Nephron progenitor cell (in vitro differentiated cells): ENCODE data around the gene PSG2.
"Not testable (repeated sequence)": the region's sequence is repeated elsewhere in the genome, so short reads cannot be mapped to it uniquely, and the experiment has no call there.

Experiments used
- DNase-seq: peaks from one replicate; pipeline ENCODE4 v3.0.0; 2021
- H3K27ac Mint-ChIP-seq: 2 replicates; pipeline ENCODE4 v1.8.0; 2021; ENCODE audit warnings: mild to moderate bottlenecking, moderate library complexity, mixed read lengths
- H3K27me3 Mint-ChIP-seq: 2 replicates; pipeline ENCODE4 v1.8.0; 2021; ENCODE audit warnings: mild to moderate bottlenecking, low read depth, mixed read lengths; ENCODE audit not compliant: poor library complexity
- H3K36me3 Mint-ChIP-seq: 2 replicates; pipeline ENCODE4 v1.8.0; 2021; ENCODE audit warnings: low read depth, mixed read lengths
- H3K4me1 Mint-ChIP-seq: 2 replicates; pipeline ENCODE4 v1.8.0; 2021; ENCODE audit warnings: mixed read lengths
- H3K4me3 Mint-ChIP-seq: 2 replicates; pipeline ENCODE4 v1.8.0; 2021; ENCODE audit warnings: mild to moderate bottlenecking, moderate library complexity, mixed read lengths
- H3K9me3 Mint-ChIP-seq: 2 replicates; pipeline ENCODE4 v1.8.0; 2021; ENCODE audit warnings: mild to moderate bottlenecking, moderate library complexity, mixed read lengths
- CTCF ChIP-seq: fragments of 200-600 bp; sonication (generic); IDR thresholded peaks from 2 replicates; pipeline ENCODE4 v1.5.0; 2021; ENCODE audit warnings: antibody characterized with exemption

PSG2 gene

DNA sequence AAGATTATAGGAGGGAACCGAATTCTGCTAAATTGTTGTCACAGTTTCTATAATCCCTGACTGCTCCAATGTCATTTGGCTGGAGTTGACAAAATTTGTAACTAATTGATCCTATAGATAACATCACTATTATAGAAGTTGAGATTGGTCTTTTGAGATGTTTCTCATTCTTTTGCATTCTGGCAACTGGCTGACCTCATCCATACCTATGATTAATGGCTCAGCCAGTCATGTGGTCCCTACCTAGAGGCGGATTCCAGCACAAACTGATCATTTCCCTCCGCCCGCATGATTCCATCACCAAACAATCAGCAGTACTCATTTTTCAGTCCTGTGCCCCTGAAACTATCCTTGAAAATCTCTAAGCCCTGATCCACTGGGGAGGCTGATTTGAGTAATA is 4.2 kb downstream of the PSG2 start:
- H3K27me3 Mint-ChIP-seq: no peaks in the 10 kb centered on the region
- DNase-seq: no peak
- TF ChIP-seq CTCF: no peak
- no peaks in the 10 kb centered on the region for H3K4me1 Mint-ChIP-seq
- no peak overlapping the region for H3K27ac Mint-ChIP-seq
- H3K4me3 Mint-ChIP-seq: no peak overlapping the region
- H3K36me3 Mint-ChIP-seq: no peaks in the 10 kb centered on the region
- H3K9me3 Mint-ChIP-seq: peaks cover 84% of the 10 kb centered on the region

GRCh38 chr19:43077881-43078280 is 4.6 kb downstream of the PSG2 start:
- H3K4me1 Mint-ChIP-seq, H3K4me3 Mint-ChIP-seq, DNase-seq, H3K27ac Mint-ChIP-seq, H3K27me3 Mint-ChIP-seq, H3K36me3 Mint-ChIP-seq: not testable (repeated sequence)
- H3K9me3 Mint-ChIP-seq: peaks cover 84% of the 10 kb centered on the region

DNA sequence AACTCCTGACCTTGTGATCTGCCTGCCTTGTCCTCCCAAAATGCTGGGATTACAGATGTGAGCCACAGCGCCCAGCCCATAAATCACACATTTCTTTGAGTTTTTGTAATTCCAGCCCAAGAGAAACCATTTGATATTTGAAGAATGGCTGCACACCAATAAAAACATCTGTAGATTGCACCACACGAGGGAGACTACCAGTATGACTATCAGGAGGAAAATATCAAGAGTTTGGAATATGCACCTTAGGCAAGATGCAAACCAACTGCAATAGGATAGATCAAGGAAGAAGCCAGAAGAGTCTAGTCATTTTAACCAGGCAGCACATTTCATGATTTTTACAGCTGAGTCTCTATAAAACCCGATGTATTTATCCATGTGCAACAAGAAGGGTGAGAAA is 20.1 kb downstream of the PSG2 start:
- not testable (repeated sequence) for H3K4me3 Mint-ChIP-seq, H3K4me1 Mint-ChIP-seq, H3K27me3 Mint-ChIP-seq, DNase-seq, H3K36me3 Mint-ChIP-seq, H3K27ac Mint-ChIP-seq
- H3K9me3 Mint-ChIP-seq: peaks cover 85% of the 10 kb centered on the region

DNA sequence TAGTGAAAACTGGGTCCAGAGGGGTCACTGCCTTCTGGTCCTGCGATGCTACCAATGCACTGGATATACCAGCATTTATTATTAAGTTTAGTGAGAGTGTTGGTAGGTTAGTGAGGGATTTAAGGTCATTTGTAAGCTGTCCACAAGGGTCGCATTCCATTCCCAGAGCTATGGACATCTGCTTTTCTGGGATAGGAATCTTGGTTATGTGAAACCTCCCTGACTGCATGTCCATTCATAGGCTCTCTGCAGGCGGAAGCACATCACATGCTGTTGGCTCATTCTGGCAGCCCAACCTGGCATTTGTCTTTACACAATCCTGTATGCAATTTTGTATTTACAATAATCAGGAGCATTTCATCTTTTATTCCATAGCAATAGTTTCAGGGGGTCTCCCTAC is 21.2 kb downstream of the PSG2 start:
- not testable (repeated sequence) for H3K27ac Mint-ChIP-seq

DNA sequence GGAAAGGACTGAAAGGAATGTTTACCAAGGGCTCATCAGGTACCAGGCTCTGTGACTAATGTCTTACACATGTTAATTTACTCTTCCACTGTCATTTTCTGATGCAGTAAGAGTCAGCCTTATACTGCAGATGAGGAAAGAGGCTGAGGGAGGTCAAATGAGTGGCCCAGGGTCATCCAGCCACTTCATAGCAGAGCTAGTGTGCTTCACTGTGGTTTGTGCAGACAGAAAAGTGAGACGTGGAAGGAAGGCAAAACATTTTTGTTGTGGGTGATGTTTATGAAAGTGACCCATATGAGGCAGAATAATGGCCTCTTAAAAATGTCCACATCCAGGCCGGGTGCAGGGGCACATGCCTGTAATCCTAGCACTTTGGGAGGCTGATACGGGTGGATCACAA is 22.2 kb downstream of the PSG2 start:
- not testable (repeated sequence) for DNase-seq, H3K27me3 Mint-ChIP-seq, H3K4me3 Mint-ChIP-seq, H3K4me1 Mint-ChIP-seq, H3K27ac Mint-ChIP-seq, H3K36me3 Mint-ChIP-seq
- peaks cover 84% of the 10 kb centered on the region for H3K9me3 Mint-ChIP-seq

More for the DNA sequence above, 21.2 kb downstream of the PSG2 start:
- not testable (repeated sequence) for H3K4me3 Mint-ChIP-seq, DNase-seq, H3K27me3 Mint-ChIP-seq, H3K36me3 Mint-ChIP-seq, H3K4me1 Mint-ChIP-seq
- H3K9me3 Mint-ChIP-seq: peaks cover 85% of the 10 kb centered on the region

DNA sequence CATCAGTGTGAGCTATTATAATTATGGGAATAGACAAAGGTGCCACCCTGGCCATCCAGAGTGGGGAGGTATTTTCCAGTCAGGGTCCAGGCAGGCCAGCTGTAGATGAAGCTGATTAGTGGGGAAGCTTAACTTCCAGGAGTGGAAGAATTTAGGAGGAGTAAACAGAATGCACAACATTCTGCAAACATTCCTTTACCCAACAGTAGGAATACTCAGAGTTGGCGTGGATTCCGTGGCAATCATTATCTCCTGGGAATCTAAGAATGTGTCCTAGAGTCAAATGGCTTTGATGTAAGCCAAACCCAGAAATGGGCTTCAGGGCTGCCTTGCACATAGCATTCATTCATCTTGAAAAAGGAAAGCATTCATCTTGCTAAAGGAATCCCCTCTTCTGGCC is 23.0 kb downstream of the PSG2 start:
- not testable (repeated sequence) for H3K4me1 Mint-ChIP-seq, H3K27me3 Mint-ChIP-seq

GRCh38 chr19:43058440-43058839 is 24.1 kb downstream of the PSG2 start:
- H3K27me3 Mint-ChIP-seq, H3K4me1 Mint-ChIP-seq, H3K4me3 Mint-ChIP-seq, DNase-seq, H3K27ac Mint-ChIP-seq, H3K36me3 Mint-ChIP-seq: not testable (repeated sequence)
- peaks cover 91% of the 10 kb centered on the region for H3K9me3 Mint-ChIP-seq

More for the DNA sequence above, 23.0 kb downstream of the PSG2 start:
- DNase-seq, H3K36me3 Mint-ChIP-seq, H3K4me3 Mint-ChIP-seq, H3K27ac Mint-ChIP-seq: not testable (repeated sequence)
- H3K9me3 Mint-ChIP-seq: peaks cover 89% of the 10 kb centered on the region

DNA sequence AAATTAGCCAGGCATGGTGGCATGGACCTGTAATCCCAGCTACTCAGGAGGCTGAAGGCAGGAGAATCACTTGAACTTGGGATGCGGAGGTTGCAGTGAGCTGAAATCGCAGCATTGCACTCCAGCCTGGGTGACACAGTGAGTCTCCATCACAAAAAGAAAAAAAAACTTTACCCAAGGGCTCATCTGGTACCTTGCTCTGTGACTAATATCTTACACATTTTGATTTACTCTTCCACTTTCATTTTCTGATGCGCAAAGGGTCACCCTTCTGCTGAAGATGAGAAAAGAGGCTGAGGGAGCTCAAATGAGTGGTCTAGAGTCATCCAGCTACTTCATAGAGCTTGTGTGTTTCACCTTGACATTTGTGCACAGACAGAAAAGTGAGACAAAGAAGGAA is 34.5 kb downstream of the PSG2 start:
- H3K4me1 Mint-ChIP-seq, DNase-seq, H3K36me3 Mint-ChIP-seq, H3K27ac Mint-ChIP-seq, H3K4me3 Mint-ChIP-seq, H3K27me3 Mint-ChIP-seq: not testable (repeated sequence)
- H3K9me3 Mint-ChIP-seq: peaks cover 61% of the 10 kb centered on the region

DNA sequence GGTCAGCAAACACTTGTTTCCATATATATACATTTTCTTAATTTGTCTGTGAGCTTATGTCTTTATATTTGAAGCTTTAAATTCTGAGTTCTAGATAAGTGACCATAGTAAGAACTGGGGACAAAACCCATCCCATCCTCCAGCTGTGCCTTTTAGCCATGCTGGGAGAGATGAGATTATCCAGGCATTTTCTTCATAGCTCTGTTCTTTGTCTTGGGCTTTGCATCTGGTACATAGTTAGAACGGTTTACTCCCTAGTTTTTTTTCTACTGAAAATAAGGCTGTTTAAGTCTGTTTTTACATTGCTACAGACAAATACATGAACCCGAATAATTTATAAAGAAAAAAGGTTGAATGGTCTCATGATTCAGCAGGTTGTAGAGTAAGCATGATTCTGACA is 35.9 kb downstream of the PSG2 start:
- H3K4me1 Mint-ChIP-seq, DNase-seq, H3K27me3 Mint-ChIP-seq, H3K27ac Mint-ChIP-seq, H3K4me3 Mint-ChIP-seq, H3K36me3 Mint-ChIP-seq: not testable (repeated sequence)
- H3K9me3 Mint-ChIP-seq: peaks cover 69% of the 10 kb centered on the region

DNA sequence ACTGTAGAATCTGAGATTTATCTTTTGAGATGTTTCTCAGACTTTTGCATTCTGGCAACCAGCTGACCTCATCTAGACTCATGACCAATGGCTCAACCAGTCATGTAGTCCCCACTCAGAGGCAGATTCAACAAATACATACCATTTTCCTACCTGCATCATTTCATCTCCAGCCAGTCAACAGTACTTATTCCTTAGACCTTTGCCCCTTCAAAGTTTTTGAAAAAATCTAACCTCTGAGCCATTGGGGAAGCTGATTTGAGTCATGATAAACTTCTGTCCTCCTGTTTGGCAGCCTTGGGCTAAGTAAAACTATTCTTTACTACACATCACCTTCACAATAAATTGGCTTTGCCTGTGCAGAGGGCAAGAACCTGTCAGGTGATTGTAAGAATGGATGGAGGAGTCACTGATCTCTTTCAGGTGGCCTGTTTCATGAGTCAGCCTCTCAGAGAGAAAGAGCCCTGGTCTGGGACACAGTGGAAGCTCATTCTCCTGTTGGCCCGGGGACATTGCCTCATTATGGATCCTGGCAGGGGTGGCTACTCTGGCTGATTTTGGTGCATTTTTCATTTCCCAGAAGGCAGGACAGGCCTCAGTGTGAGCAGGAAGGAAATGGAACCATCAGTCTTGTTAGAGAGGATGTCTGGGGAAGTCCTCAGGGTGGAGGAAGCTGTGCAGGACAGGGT is 38.9 kb downstream of the PSG2 start:
- not testable (repeated sequence) for H3K4me3 Mint-ChIP-seq, H3K27me3 Mint-ChIP-seq, H3K27ac Mint-ChIP-seq, DNase-seq, H3K4me1 Mint-ChIP-seq, H3K36me3 Mint-ChIP-seq
- peaks cover 69% of the 10 kb centered on the region for H3K9me3 Mint-ChIP-seq

- peaks cover 82% of the 10 kb centered on the region for H3K9me3 Mint-ChIP-seq
- not testable (repeated sequence) for DNase-seq, H3K27me3 Mint-ChIP-seq, H3K4me1 Mint-ChIP-seq, H3K27ac Mint-ChIP-seq, H3K36me3 Mint-ChIP-seq, H3K4me3 Mint-ChIP-seq
These were observed 50.9 kb downstream of the PSG2 start for GRCh38 chr19:43031645-43032044.
